Islet of Langerhans (tissue), 1 donor: ENCODE measurements around the gene OLIG2.

ENCODE experiments used
- FAIRE-seq: peaks from one replicate; lab custom pipeline; 2011; peaks lifted over from hg19 to GRCh38; lab: Jason Lieb, UNC

The OLIG2 gene

GRCh38 chr21:33019885-33020557 is 5.7 kb upstream of the OLIG2 start:
- no peak for FAIRE-seq

- FAIRE-seq: no peak
These were observed 5.1 kb upstream of the OLIG2 start for GRCh38 chr21:33020558-33021100.

- no peak for FAIRE-seq
These were observed 4.6 kb upstream of the OLIG2 start for GRCh38 chr21:33021150-33021549.

GRCh38 chr21:33021667-33022066 is 4.1 kb upstream of the OLIG2 start:
- FAIRE-seq: no peak

GRCh38 chr21:33022489-33022827 is 3.3 kb upstream of the OLIG2 start:
- no peak for FAIRE-seq

- no peak for FAIRE-seq
These were observed 2.7 kb upstream of the OLIG2 start for GRCh38 chr21:33022828-33023573.

GRCh38 chr21:33023574-33024200 is 2.0 kb upstream of the OLIG2 start:
- FAIRE-seq: no peak

- no peak for FAIRE-seq
These were observed 1.3 kb upstream of the OLIG2 start for GRCh38 chr21:33024201-33025103.

- no peak for FAIRE-seq
These were observed 638 bp upstream of the OLIG2 start for GRCh38 chr21:33025106-33025488.

- FAIRE-seq: no peak
These were observed 716 bp downstream of the OLIG2 start for GRCh38 chr21:33026443-33026858.

- no peak for FAIRE-seq
These were observed 1.2 kb downstream of the OLIG2 start for GRCh38 chr21:33026878-33027400.

- no peak for FAIRE-seq
These were observed 1.9 kb downstream of the OLIG2 start for GRCh38 chr21:33027401-33028286.

- no peak for FAIRE-seq
These were observed 2.5 kb downstream of the OLIG2 start for GRCh38 chr21:33028287-33028670.

GRCh38 chr21:33028773-33029384 is 3.1 kb downstream of the OLIG2 start:
- FAIRE-seq: no peak

- no peak for FAIRE-seq
These were observed 3.7 kb downstream of the OLIG2 start for GRCh38 chr21:33029385-33029921.

- no peak for FAIRE-seq
These were observed 4.3 kb downstream of the OLIG2 start for GRCh38 chr21:33029975-33030461.

- FAIRE-seq: no peak
These were observed 4.9 kb downstream of the OLIG2 start for GRCh38 chr21:33030633-33031032.

GRCh38 chr21:33031152-33031911 is 5.6 kb downstream of the OLIG2 start:
- FAIRE-seq: no peak

GRCh38 chr21:33032434-33033047 is 6.8 kb downstream of the OLIG2 start:
- FAIRE-seq: no peak
